SU-DHL-6 (cell line): ENCODE results near the gene HDAC5.

Source experiments
- EZH2phosphoT487 ChIP-seq: fragments of 200-600 bp; sonication (generic), shearing (Covaris generic); conservative IDR thresholded peaks from 2 replicates; pipeline ENCODE4 v1.6.1; 2018; ENCODE audit warnings: mild to moderate bottlenecking, antibody characterized with exemption, low read length, moderate library complexity, mixed read lengths
- TF ChIP-seq, protein P1 (sequence below): fragments of 200-600 bp; sonication (generic); IDR thresholded peaks from one replicate; pipeline ENCODE4 v1.5.1; 2017; ENCODE audit warnings: antibody characterized with exemption, mild to moderate bottlenecking, low read length, moderate library complexity; ENCODE audit not compliant: insufficient read depth, poor library complexity, severe bottlenecking

DNA sequence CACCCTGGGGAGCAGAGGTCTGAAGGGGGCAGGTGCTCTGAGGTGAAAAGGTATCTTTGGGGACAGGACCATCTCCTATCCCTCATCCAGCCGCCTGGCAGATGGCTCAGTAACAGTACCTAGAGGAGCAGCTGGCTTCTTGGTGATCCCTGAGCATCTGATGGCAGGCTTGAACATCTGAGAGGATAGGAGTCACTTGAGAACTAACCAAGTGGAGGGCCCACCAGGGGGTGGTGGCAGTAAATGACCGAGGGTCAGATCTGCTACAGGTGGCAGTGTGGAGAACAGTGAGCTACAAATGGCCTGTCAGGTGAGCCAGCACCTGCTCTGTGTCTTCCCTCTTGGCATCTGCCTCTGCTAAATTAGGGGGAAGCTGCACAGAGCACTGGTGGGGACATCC, 32.0 kb upstream of the HDAC5 start:
- TF ChIP-seq, protein P1, sequence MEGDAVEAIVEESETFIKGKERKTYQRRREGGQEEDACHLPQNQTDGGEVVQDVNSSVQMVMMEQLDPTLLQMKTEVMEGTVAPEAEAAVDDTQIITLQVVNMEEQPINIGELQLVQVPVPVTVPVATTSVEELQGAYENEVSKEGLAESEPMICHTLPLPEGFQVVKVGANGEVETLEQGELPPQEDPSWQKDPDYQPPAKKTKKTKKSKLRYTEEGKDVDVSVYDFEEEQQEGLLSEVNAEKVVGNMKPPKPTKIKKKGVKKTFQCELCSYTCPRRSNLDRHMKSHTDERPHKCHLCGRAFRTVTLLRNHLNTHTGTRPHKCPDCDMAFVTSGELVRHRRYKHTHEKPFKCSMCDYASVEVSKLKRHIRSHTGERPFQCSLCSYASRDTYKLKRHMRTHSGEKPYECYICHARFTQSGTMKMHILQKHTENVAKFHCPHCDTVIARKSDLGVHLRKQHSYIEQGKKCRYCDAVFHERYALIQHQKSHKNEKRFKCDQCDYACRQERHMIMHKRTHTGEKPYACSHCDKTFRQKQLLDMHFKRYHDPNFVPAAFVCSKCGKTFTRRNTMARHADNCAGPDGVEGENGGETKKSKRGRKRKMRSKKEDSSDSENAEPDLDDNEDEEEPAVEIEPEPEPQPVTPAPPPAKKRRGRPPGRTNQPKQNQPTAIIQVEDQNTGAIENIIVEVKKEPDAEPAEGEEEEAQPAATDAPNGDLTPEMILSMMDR: no peak
- no peak for TF ChIP-seq EZH2phosphoT487
